GM18868 (cell line): ENCODE measurements around the gene GLIPR1.
A peak's percentile ranks its signal among the peaks of the same experiment; 100 is the strongest.
"Not testable (repeated sequence)": the region's sequence is repeated elsewhere in the genome, so short reads cannot be mapped to it uniquely, and the experiment has no call there.

ENCODE experiments used
- ATAC-seq: cut with Tn5 transposase; IDR thresholded peaks from one replicate; pipeline ENCODE4 v1.9.1; 2021; ENCODE audit warnings: mild to moderate bottlenecking, moderate library complexity; ENCODE audit not compliant: unreplicated experiment

The GLIPR1 gene

GRCh38 chr12:75508159-75508558 lies 27.6 kb downstream of the GLIPR1 start:
- no peak for ATAC-seq

GRCh38 chr12:75509621-75510020 lies 29.1 kb downstream of the GLIPR1 start:
- ATAC-seq: no peak

GRCh38 chr12:75511116-75512048 lies 30.8 kb downstream of the GLIPR1 start, which contains the start of gene KRR1:
Gene KRR1 (minus strand): TSS chr12:75511609. CDS start chr12:75511597, 12 bp downstream.
- ATAC-seq: peak; percentile 96

GRCh38 chr12:75521224-75521623 lies 40.7 kb downstream of the GLIPR1 start:
- not testable (repeated sequence) for ATAC-seq

- ATAC-seq: not testable (repeated sequence)
Measured at GRCh38 chr12:75522124-75522523, 41.6 kb downstream of the GLIPR1 start.

GRCh38 chr12:75525263-75525662 lies 44.7 kb downstream of the GLIPR1 start:
- no peak for ATAC-seq

- peak; percentile 98 for ATAC-seq
Measured at GRCh38 chr12:75526655-75527511, 46.3 kb downstream of the GLIPR1 start.

GRCh38 chr12:75528272-75528671 lies 47.7 kb downstream of the GLIPR1 start:
- no peak for ATAC-seq

GRCh38 chr12:75528692-75529091 lies 48.1 kb downstream of the GLIPR1 start:
- ATAC-seq: no peak

- ATAC-seq: no peak
Measured at GRCh38 chr12:75529316-75529715, 48.8 kb downstream of the GLIPR1 start.

GRCh38 chr12:75529826-75530225 lies 49.3 kb downstream of the GLIPR1 start:
- no peak for ATAC-seq

- no peak for ATAC-seq
Measured at GRCh38 chr12:75533239-75533638, 52.7 kb downstream of the GLIPR1 start.

- ATAC-seq: no peak
Measured at GRCh38 chr12:75539889-75540288, 59.3 kb downstream of the GLIPR1 start.

- ATAC-seq: no peak
Measured at GRCh38 chr12:75542942-75543341, 62.4 kb downstream of the GLIPR1 start.

- no peak for ATAC-seq
Measured at GRCh38 chr12:75543529-75543928, 63.0 kb downstream of the GLIPR1 start.

- no peak for ATAC-seq
Measured at GRCh38 chr12:75545636-75546035, 65.1 kb downstream of the GLIPR1 start.

GRCh38 chr12:75548879-75549278 lies 68.3 kb downstream of the GLIPR1 start:
- no peak for ATAC-seq

GRCh38 chr12:75549989-75550388 lies 69.4 kb downstream of the GLIPR1 start:
- no peak for ATAC-seq

- no peak for ATAC-seq
Measured at GRCh38 chr12:75550401-75551240, 70.1 kb downstream of the GLIPR1 start.

- ATAC-seq: no peak
Measured at GRCh38 chr12:75551477-75551876, 70.9 kb downstream of the GLIPR1 start.

GRCh38 chr12:75553398-75553797 lies 72.8 kb downstream of the GLIPR1 start:
- ATAC-seq: peak; percentile 30
